A549 (cell line): Measurements from ENCODE around the gene LIMCH1. TPM values are rescaled to one million over a fixed set of nuclear protein-coding genes. Genes with fewer than 3 reads are reported as not detected.

Experiments
- ATAC-seq, 2 experiments: fragments of 200-7000 bp in 1 of 2; fragments of >200 bp in 1 of 2; cut with Nextera tagmentation in 1 of 2; cut with Tn5 transposase in 1 of 2; 3 replicates each; pipeline versions ENCODE4 v1.8.0 to v1.9.1; 2018 to 2020; ENCODE audit warnings: mild to moderate bottlenecking in 1 of 2, moderate library complexity in 1 of 2
- CTCF ChIA-PET: fragments of 300-600 bp; sonication (Branson Sonifier 250); formaldehyde crosslinking; extraction: SDS; loops from one replicate; lab custom pipeline; 2021; ENCODE audit warnings: antibody characterized with exemption, inconsistent platforms; lab: Yijun Ruan, JAX
- POLR2A ChIA-PET: fragments of 350-600 bp; formaldehyde crosslinking; extraction: SDS; loops from one replicate; lab custom pipeline; 2021; ENCODE audit warnings: antibody characterized with exemption, inconsistent platforms; lab: Yijun Ruan, JAX
- DNase-seq, 2 experiments: peaks; one replicate each; pipeline versions ENCODE4 v3.0.0 to v3.0.0-alpha.2; 2011 to 2016; ENCODE audit warnings: low read depth in 1 of 2, low spot score in 1 of 2
- FAIRE-seq: peaks from 2 replicates; lab custom pipeline; 2011; peaks lifted over from hg19 to GRCh38; lab: Jason Lieb, UNC
- H3K27ac ChIP-seq, 2 experiments: fragments of >200 bp; sonication (Bioruptor Twin); formaldehyde crosslinking; 3 replicates each; pipeline ENCODE4 v1.5.1; 2016 to 2017
- H3K4me1 ChIP-seq: fragments of >200 bp; sonication (Bioruptor Twin); formaldehyde crosslinking; 3 replicates; pipeline ENCODE4 v1.6.1; 2016
- H3K4me2 ChIP-seq: fragments of >200 bp; sonication (Bioruptor Twin); formaldehyde crosslinking; 3 replicates; pipeline ENCODE4 v1.6.1; 2016
- H3K4me3 ChIP-seq: fragments of >200 bp; sonication (Bioruptor Twin); formaldehyde crosslinking; 3 replicates; pipeline ENCODE4 v1.5.1; 2016
- H3K9me3 ChIP-seq: fragments of >200 bp; sonication (Bioruptor Twin); formaldehyde crosslinking; 3 replicates; pipeline ENCODE4 v1.6.1; 2016
- BHLHE40 ChIP-seq: IDR thresholded peaks from 2 replicates; pipeline ENCODE4 v1.6.1; 2012; ENCODE audit warnings: low read depth, low read length, inconsistent platforms
- EHMT2 ChIP-seq: fragments of 200-600 bp; sonication (generic); IDR thresholded peaks from 2 replicates; pipeline ENCODE4 v1.6.1; 2016; ENCODE audit warnings: antibody characterized with exemption, low read depth, mild to moderate bottlenecking, moderate library complexity
- EP300 ChIP-seq, 2 experiments: fragments of >200 bp; sonication (Bioruptor Twin); formaldehyde crosslinking; IDR thresholded peaks; 2 replicates in 1 of 2; 3 replicates in 1 of 2; pipeline ENCODE4 v1.6.1; 2016 to 2017
- ESRRA ChIP-seq: fragments of 150-350 bp; IDR thresholded peaks from 2 replicates; pipeline ENCODE4 v1.6.1; 2014; ENCODE audit warnings: mild to moderate bottlenecking, low read length, borderline replicate concordance
- FOSB ChIP-seq: fragments of 250-450 bp; sonication (Bioruptor Pico); IDR thresholded peaks from 2 replicates; pipeline ENCODE4 v1.5.0; 2020; ENCODE audit warnings: mild to moderate bottlenecking, moderate library complexity
- FOSL2 ChIP-seq, 2 experiments: fragments of 450-650 bp in 1 of 2; fragments of >200 bp in 1 of 2; sonication (Bioruptor Twin) in 1 of 2; formaldehyde crosslinking; IDR thresholded peaks; 2 replicates each; pipeline versions ENCODE4 v1.5.0 to v1.6.1; 2016 to 2020; ENCODE audit warnings: mild to moderate bottlenecking in 1 of 2, moderate library complexity in 1 of 2
- HEYL ChIP-seq: fragments of 250-450 bp; sonication (Bioruptor Pico); IDR thresholded peaks from 2 replicates; pipeline ENCODE4 v1.8.0; 2021; ENCODE audit warnings: mild to moderate bottlenecking, moderate library complexity
- HOXB13 ChIP-seq: fragments of 250-450 bp; sonication (Bioruptor Pico); IDR thresholded peaks from 2 replicates; pipeline ENCODE4 v1.5.0; 2020; ENCODE audit warnings: low read depth, mild to moderate bottlenecking, moderate library complexity
- JUN ChIP-seq, 2 experiments: fragments of >200 bp; sonication (Bioruptor Twin); formaldehyde crosslinking; IDR thresholded peaks; 2 replicates in 1 of 2; 3 replicates in 1 of 2; pipeline ENCODE4 v1.6.1; 2016 to 2017
- KDM1A ChIP-seq: fragments of 200-600 bp; sonication (generic); IDR thresholded peaks from 2 replicates; pipeline ENCODE4 v1.6.1; 2016; ENCODE audit warnings: low read depth, mild to moderate bottlenecking
- KDM5A ChIP-seq: fragments of 200-600 bp; sonication (generic); IDR thresholded peaks from 2 replicates; pipeline ENCODE4 v1.6.1; 2016; ENCODE audit warnings: antibody characterized with exemption, mild to moderate bottlenecking
- MAFK ChIP-seq: fragments of 450-650 bp; IDR thresholded peaks from 2 replicates; pipeline ENCODE4 v1.6.1; 2014; ENCODE audit not compliant: partially characterized antibody
- NFE2L2 ChIP-seq: fragments of 150-350 bp; conservative IDR thresholded peaks from 2 replicates; pipeline ENCODE4 v1.6.1; 2014; ENCODE audit warnings: low read length
- NR3C1 ChIP-seq: fragments of >200 bp; sonication (Bioruptor Twin); formaldehyde crosslinking; IDR thresholded peaks from 3 replicates; pipeline ENCODE4 v1.6.1; 2017
- PHF8 ChIP-seq: fragments of 200-600 bp; sonication (generic); IDR thresholded peaks from 2 replicates; pipeline ENCODE4 v1.6.1; 2016; ENCODE audit warnings: low read depth, mild to moderate bottlenecking, antibody characterized with exemption, moderate library complexity, borderline replicate concordance
- POLR2A ChIP-seq: IDR thresholded peaks from 2 replicates; pipeline ENCODE4 v1.6.1; 2012; ENCODE audit warnings: mild to moderate bottlenecking, low read length
- POLR2AphosphoS2 ChIP-seq: conservative IDR thresholded peaks from 2 replicates; pipeline ENCODE4 v1.6.1; 2012; ENCODE audit warnings: low read length, improper control_type of control experiment, inconsistent platforms
- RFX5 ChIP-seq: fragments of 450-650 bp; IDR thresholded peaks from 2 replicates; pipeline ENCODE4 v1.7.1; 2014; ENCODE audit warnings: antibody characterized with exemption, mild to moderate bottlenecking, moderate library complexity
- RNF2 ChIP-seq: fragments of 200-600 bp; sonication (generic); IDR thresholded peaks from 2 replicates; pipeline ENCODE4 v1.6.1; 2016; ENCODE audit warnings: low read depth, mild to moderate bottlenecking, antibody characterized with exemption, moderate library complexity, borderline replicate concordance
- TP53 ChIP-seq: fragments of 250-450 bp; sonication (Bioruptor Pico); IDR thresholded peaks from 2 replicates; pipeline ENCODE4 v1.5.0; 2021; ENCODE audit warnings: mild to moderate bottlenecking, moderate library complexity
- USF2 ChIP-seq: fragments of 450-650 bp; IDR thresholded peaks from 2 replicates; pipeline ENCODE4 v1.6.1; 2014; ENCODE audit warnings: antibody characterized with exemption
- ZC3H11A ChIP-seq: fragments of 450-650 bp; IDR thresholded peaks from 2 replicates; pipeline ENCODE4 v1.6.1; 2014; ENCODE audit warnings: antibody characterized with exemption, mild to moderate bottlenecking
- ZFP36 ChIP-seq: fragments of 450-650 bp; IDR thresholded peaks from 2 replicates; pipeline ENCODE4 v1.6.1; 2014; ENCODE audit warnings: borderline replicate concordance; ENCODE audit not compliant: partially characterized antibody
- WGBS: methylation state at CpG from one replicate; pipeline ENCODE4 v1.1.6; 2017; ENCODE audit errors: missing lambda C conversion rate; 5-methylcytosine and 5-hydroxymethylcytosine counted together
- polyA plus RNA-seq, 4 experiments: library from polyadenylated mRNA; depleted of rRNA in 3 of 4; stranded (reverse); fragments of >200 nt; fragmentation: RNase III in 1 of 4; extraction: RNeasy Plus Mini Kit Qiagen cat#74134 plus additional on column Dnase treatment in 1 of 4; gene quantifications; 2 replicates in 3 of 4; 3 replicates in 1 of 4; pipeline ENCODE4 v1.2.3, GENCODE V29; 2011 to 2017
- TF ChIP-seq, protein P1 (sequence below): fragments of 250-450 bp; sonication (Bioruptor Pico); IDR thresholded peaks from 2 replicates; pipeline ENCODE4 v1.5.0; 2020; ENCODE audit warnings: low read depth, mild to moderate bottlenecking, moderate library complexity
- TF ChIP-seq, protein P2 (sequence below): fragments of >200 bp; sonication (Bioruptor Twin); formaldehyde crosslinking; IDR thresholded peaks from 3 replicates; pipeline ENCODE4 v1.6.1; 2016
- TF ChIP-seq, protein P3 (sequence below): fragments of 250-450 bp; sonication (Bioruptor Pico); IDR thresholded peaks from 2 replicates; pipeline ENCODE4 v1.5.0; 2021; ENCODE audit warnings: mild to moderate bottlenecking, moderate library complexity, borderline replicate concordance

The LIMCH1 gene
- polyA plus RNA-seq, 2 of the 4 experiments (the other 2 are of a cell fraction): 52.9 to 88.9 TPM

DNA sequence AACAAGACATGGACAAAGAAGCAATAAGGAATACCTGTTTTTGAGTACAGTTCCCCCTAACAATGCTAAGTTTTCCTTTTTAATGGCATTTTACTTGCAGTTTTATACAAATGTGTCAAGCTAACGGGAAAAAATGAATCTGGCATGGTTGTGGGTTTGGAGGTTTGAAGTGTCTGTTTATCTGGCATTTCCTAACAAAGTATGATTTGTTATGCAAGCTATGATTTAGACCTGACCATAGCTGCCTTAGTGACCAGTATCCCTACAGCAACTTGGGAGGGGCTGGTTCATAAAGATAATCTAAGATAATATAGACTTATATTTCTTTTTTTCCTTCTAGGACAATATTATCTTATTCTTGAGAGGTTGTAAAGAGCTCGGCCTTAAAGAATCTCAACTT lies 60.6 kb downstream of the LIMCH1 start:
- TF ChIP-seq TP53 (CRISPR knock-in tag) (no peak), RNF2 (no peak), HEYL (CRISPR knock-in tag) (no peak), FOSL2 (IDR thresholded peaks at IDR 0.05) (no peak), FOSL2 (CRISPR knock-in tag; IDR thresholded peaks at IDR 0.05) (no peak), ZC3H11A (no peak)
- TF ChIP-seq, protein P1, sequence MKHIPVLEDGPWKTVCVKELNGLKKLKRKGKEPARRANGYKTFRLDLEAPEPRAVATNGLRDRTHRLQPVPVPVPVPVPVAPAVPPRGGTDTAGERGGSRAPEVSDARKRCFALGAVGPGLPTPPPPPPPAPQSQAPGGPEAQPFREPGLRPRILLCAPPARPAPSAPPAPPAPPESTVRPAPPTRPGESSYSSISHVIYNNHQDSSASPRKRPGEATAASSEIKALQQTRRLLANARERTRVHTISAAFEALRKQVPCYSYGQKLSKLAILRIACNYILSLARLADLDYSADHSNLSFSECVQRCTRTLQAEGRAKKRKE: no peak
- Histone ChIP-seq H3K4me1 (peaks cover 89% of the 10 kb centered on the region), H3K4me2 (peak overlapping the region; percentile 78), H3K27ac (peak overlapping the region; percentile 57 to 63; a peak in 2 of 6 replicates), H3K4me3 (no peak overlapping the region), H3K9me3 (no peaks in the 10 kb centered on the region)
- no peak for FAIRE-seq
- CTCF ChIA-PET: interaction anchor here (0.9 kb wide), 1 partner anchor 95 kb away, joined by 3 read pairs; no protein-coding TSS in a partner anchor
- WGBS: 28% methylated on average over 2 of the region's 2 CpGs
- POLR2A ChIA-PET: no interaction called here
- no peak for ATAC-seq
- DNase-seq: no peak

DNA sequence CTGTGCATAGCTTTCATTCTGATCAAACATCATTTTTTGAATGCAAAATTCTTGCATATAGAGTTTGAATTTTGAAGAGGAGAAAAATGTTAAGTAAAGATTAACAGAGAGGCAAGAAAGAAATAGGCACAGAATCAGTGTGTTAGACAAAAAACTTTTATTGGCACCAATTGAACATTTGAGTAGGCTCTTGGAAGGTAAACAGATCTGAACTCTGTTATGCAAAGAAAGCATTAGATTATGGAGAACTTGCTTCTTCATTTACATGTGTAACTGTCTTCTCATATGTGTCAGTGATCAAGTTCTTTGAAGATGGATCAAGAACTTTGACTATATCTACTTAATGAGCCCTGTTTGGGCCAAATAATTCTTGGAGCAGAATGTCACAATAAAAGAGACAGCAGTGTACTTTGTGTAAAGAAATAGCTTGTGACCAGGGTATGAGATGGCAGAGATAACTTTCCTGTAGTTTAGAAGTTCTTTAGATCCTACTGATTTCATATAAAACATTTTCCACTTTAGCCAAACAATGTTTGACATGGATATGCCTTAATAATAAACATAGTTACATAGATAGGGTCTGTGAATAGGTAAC lies 61.3 kb downstream of the LIMCH1 start:
- CTCF ChIA-PET: interaction anchor here (0.7 kb wide), 1 partner anchor 280 kb away, joined by 4 read pairs; no protein-coding TSS in a partner anchor
- Histone ChIP-seq H3K9me3 (no peaks in the 10 kb centered on the region), H3K4me2 (peak overlapping the region; percentile 78), H3K4me3 (no peak overlapping the region), H3K4me1 (peaks cover 88% of the 10 kb centered on the region)
- DNase-seq: no peak
- no peak for FAIRE-seq
- no peak for ATAC-seq
- TF ChIP-seq JUN (IDR thresholded peaks at IDR 0.05) (no peak), NFE2L2 (no peak), USF2 (no peak), EHMT2 (no peak), PHF8 (no peak), RFX5 (no peak), POLR2AphosphoS2 (no peak), HOXB13 (CRISPR knock-in tag) (no peak), BHLHE40 (no peak), EP300 (IDR thresholded peaks at IDR 0.05) (no peak), POLR2A (no peak), MAFK (no peak), TP53 (CRISPR knock-in tag) (no peak), ESRRA (no peak), NR3C1 (no peak), ZC3H11A (no peak), FOSB (CRISPR knock-in tag) (no peak)
- TF ChIP-seq, protein P2, sequence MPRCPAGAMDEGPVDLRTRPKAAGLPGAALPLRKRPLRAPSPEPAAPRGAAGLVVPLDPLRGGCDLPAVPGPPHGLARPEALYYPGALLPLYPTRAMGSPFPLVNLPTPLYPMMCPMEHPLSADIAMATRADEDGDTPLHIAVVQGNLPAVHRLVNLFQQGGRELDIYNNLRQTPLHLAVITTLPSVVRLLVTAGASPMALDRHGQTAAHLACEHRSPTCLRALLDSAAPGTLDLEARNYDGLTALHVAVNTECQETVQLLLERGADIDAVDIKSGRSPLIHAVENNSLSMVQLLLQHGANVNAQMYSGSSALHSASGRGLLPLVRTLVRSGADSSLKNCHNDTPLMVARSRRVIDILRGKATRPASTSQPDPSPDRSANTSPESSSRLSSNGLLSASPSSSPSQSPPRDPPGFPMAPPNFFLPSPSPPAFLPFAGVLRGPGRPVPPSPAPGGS: no peak
- TF ChIP-seq, all 56 proteins: peak for 0
- H3K27ac ChIP-seq: peak overlapping the region; percentile 49 to 63; a peak in 3 of 6 replicates
- POLR2A ChIA-PET: no interaction called here

DNA sequence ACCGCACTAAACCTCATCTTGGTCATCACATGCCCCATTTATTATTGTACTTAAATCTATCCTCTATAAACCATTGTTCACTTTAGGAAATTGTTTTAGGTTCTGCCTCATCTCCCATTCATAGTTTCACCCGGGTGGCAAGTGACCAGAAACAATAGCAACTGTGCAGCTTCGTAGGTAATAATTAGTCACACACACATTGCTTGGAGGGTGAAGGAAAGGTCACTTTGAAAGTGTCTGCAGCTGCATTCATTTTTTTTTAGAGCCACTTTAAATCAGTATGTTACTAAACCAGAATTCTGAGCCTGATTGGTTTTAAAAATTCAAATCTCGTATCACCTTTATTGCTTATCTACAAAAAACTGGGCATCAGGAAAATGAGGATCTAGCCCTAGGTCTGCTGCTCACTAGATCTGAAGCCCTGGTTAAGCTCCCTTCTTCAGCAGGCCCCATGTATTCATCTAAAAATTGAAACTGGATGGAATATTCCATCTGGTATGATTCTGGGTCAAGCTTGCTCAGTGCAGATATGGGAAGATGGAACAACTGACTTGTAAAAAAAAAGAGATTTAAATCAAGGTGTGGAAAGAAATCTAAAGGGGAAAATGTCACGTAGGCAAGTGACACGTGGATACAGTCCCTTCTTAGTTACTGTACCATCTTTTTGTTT lies 62.4 kb downstream of the LIMCH1 start:
- Histone ChIP-seq H3K4me2 (peak overlapping the region; percentile 78), H3K27ac (peak overlapping the region; percentile 63 to 78), H3K4me3 (peak overlapping the region; percentile 10; the same call in 1 of the 3 replicates), H3K4me1 (peaks cover 77% of the 10 kb centered on the region), H3K9me3 (no peaks in the 10 kb centered on the region)
- ChIA-PET CTCF (no interaction called here), POLR2A (no interaction called here)
- FAIRE-seq: no peak
- DNase-seq: no peak
- WGBS: 39% methylated on average over 6 of the region's 6 CpGs
- ATAC-seq: no peak; a peak in 1 of 6 replicates
- TF ChIP-seq, protein P3, sequence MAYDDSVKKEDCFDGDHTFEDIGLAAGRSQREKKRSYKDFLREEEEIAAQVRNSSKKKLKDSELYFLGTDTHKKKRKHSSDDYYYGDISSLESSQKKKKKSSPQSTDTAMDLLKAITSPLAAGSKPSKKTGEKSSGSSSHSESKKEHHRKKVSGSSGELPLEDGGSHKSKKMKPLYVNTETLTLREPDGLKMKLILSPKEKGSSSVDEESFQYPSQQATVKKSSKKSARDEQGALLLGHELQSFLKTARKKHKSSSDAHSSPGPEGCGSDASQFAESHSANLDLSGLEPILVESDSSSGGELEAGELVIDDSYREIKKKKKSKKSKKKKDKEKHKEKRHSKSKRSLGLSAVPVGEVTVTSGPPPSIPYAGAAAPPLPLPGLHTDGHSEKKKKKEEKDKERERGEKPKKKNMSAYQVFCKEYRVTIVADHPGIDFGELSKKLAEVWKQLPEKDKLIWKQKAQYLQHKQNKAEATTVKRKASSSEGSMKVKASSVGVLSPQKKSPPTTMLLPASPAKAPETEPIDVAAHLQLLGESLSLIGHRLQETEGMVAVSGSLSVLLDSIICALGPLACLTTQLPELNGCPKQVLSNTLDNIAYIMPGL (CRISPR knock-in tag): no peak
- TF ChIP-seq KDM1A (no peak), KDM5A (no peak), EHMT2 (no peak), ZFP36 (no peak)
